HEK293T (cell line): ENCODE measurements around the gene F13A1.

Experiments
- CTCF ChIA-PET: fragments of 350-600 bp; formaldehyde crosslinking; extraction: SDS; loops from one replicate; lab custom pipeline; 2021; ENCODE audit warnings: antibody characterized with exemption, inconsistent platforms; lab: Yijun Ruan, JAX
- POLR2A ChIA-PET: fragments of 350-600 bp; formaldehyde crosslinking; extraction: SDS; loops from one replicate; lab custom pipeline; 2020; ENCODE audit warnings: antibody characterized with exemption, inconsistent platforms; lab: Yijun Ruan, JAX
- DNase-seq: peaks from one replicate; pipeline ENCODE4 v3.0.0; 2012; ENCODE audit warnings: mixed read lengths; ENCODE audit errors: extremely low spot score
- ARNT ChIP-seq: fragments of 450-650 bp; IDR thresholded peaks from 2 replicates; pipeline ENCODE4 v1.6.1; 2017; ENCODE audit warnings: mild to moderate bottlenecking
- BHLHE40 ChIP-seq: fragments of 450-650 bp; IDR thresholded peaks from 2 replicates; pipeline ENCODE4 v1.6.1; 2016; ENCODE audit warnings: mild to moderate bottlenecking, moderate library complexity, borderline replicate concordance
- CTBP1 ChIP-seq: fragments of 450-650 bp; IDR thresholded peaks from 2 replicates; pipeline ENCODE4 v1.6.1; 2016; ENCODE audit warnings: borderline replicate concordance
- ELF4 ChIP-seq: fragments of 450-650 bp; IDR thresholded peaks from 2 replicates; pipeline ENCODE4 v1.6.1; 2017; ENCODE audit warnings: antibody characterized with exemption
- FOXA1 ChIP-seq: fragments of 450-650 bp; IDR thresholded peaks from 2 replicates; pipeline ENCODE4 v1.6.1; 2016; ENCODE audit warnings: mild to moderate bottlenecking
- FOXK2 ChIP-seq: fragments of 450-650 bp; IDR thresholded peaks from 2 replicates; pipeline ENCODE4 v1.6.1; 2016; ENCODE audit warnings: mild to moderate bottlenecking
- FOXM1 ChIP-seq: fragments of 450-650 bp; IDR thresholded peaks from 2 replicates; pipeline ENCODE4 v1.6.1; 2017; ENCODE audit warnings: mild to moderate bottlenecking, borderline replicate concordance
- HDGF ChIP-seq: fragments of 450-650 bp; IDR thresholded peaks from 2 replicates; pipeline ENCODE4 v1.6.1; 2017; ENCODE audit warnings: antibody characterized with exemption, borderline replicate concordance
- L3MBTL2 ChIP-seq: fragments of 450-650 bp; conservative IDR thresholded peaks from 2 replicates; pipeline ENCODE4 v1.6.1; 2016; ENCODE audit warnings: mild to moderate bottlenecking
- LEF1 ChIP-seq: fragments of 450-650 bp; IDR thresholded peaks from 2 replicates; pipeline ENCODE4 v1.6.1; 2017; ENCODE audit warnings: mild to moderate bottlenecking, borderline replicate concordance
- NFRKB ChIP-seq: fragments of 450-650 bp; IDR thresholded peaks from 2 replicates; pipeline ENCODE4 v1.6.1; 2016; ENCODE audit warnings: mild to moderate bottlenecking, moderate library complexity
- PKNOX1 ChIP-seq: fragments of 450-650 bp; IDR thresholded peaks from 2 replicates; pipeline ENCODE4 v1.6.1; 2016
- SP1 ChIP-seq: fragments of 450-650 bp; IDR thresholded peaks from 2 replicates; pipeline ENCODE4 v1.6.1; 2017
- SUZ12 ChIP-seq: fragments of 450-650 bp; IDR thresholded peaks from 2 replicates; pipeline ENCODE4 v1.6.1; 2016; ENCODE audit warnings: mild to moderate bottlenecking
- TARDBP ChIP-seq: fragments of 450-650 bp; IDR thresholded peaks from 2 replicates; pipeline ENCODE4 v1.6.1; 2016
- ZNF384 ChIP-seq: fragments of 450-650 bp; IDR thresholded peaks from 2 replicates; pipeline ENCODE4 v1.6.1; 2016

Gene F13A1

GRCh38 chr6:6256886-6257285 is 63.6 kb downstream of the F13A1 start:
- DNase-seq = no peak
- ChIA-PET CTCF (no interaction called here), POLR2A (no interaction called here)
- TF ChIP-seq NFRKB = no peak
- no peak for TF ChIP-seq SUZ12
- no peak for TF ChIP-seq SP1
- no peak for TF ChIP-seq TARDBP
- no peak for TF ChIP-seq PKNOX1
- no peak for TF ChIP-seq ELF4
- TF ChIP-seq FOXK2 = no peak
- TF ChIP-seq LEF1 = no peak
- TF ChIP-seq FOXA1 = no peak
- no peak for TF ChIP-seq ARNT
- TF ChIP-seq HDGF = no peak
- no peak for TF ChIP-seq BHLHE40

DNA sequence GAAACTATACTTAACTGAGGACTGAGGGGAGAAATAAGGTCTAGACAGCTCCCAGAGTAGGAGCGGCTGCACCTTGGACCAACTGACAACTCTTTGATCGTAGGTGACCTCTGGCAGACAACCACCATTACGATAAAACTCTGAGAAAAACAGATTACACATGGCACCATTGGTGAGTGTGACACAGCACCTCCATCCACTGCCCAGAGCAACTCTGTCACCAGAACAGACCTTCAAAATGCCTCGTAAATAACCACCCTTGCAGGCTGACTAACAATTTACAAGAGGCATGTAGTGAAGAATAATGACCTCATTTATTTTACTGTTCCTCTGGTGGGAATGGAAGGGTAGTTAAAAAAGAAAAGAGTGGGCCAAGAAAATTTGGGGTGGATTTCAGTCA is 64.2 kb downstream of the F13A1 start:
- ChIA-PET POLR2A (no interaction called here), CTCF (no interaction called here)
- TF ChIP-seq ZNF384 (no peak), NFRKB (no peak), TARDBP (no peak), ARNT (no peak), HDGF (no peak), FOXM1 (no peak), LEF1 (no peak), CTBP1 (no peak)
- DNase-seq = no peak

GRCh38 chr6:6251555-6252280 is 68.7 kb downstream of the F13A1 start:
- TF ChIP-seq FOXM1 (no peak), ZNF384 (no peak), LEF1 (no peak), ELF4 (no peak), SP1 (no peak), SUZ12 (no peak), BHLHE40 (no peak), FOXK2 (no peak)
- DNase-seq = no peak
- CTCF ChIA-PET = no interaction called here
- POLR2A ChIA-PET = no interaction called here

- TF ChIP-seq CTBP1 (no peak), HDGF (no peak), SUZ12 (no peak)
- ChIA-PET POLR2A (no interaction called here), CTCF (no interaction called here)
- DNase-seq = no peak
Observed at GRCh38 chr6:6248651-6249050, 71.8 kb downstream of the F13A1 start.

DNA sequence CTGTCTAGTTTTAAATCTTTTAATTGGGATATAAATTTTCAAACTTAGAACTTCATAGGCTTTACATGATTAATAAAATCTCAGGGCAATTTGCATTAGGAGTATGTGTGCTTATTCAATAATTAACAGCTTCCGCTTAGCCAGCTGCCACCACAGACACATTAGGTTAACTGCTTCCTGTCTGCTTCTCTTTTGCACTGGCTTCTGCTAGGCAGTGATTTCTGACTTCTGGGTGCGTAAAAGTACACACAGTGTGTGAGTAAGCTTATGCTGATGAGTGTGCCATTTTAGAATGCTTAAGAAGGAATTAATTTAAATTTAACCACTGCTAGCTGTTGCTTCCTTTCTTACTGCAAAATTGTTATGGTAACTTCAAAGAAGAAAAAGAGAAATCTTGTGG is 73.9 kb downstream of the F13A1 start:
- TF ChIP-seq FOXA1 (no peak), HDGF (no peak), TARDBP (no peak), PKNOX1 (no peak), ELF4 (no peak), CTBP1 (no peak), FOXK2 (no peak)
- POLR2A ChIA-PET = no interaction called here
- CTCF ChIA-PET = interaction anchor here (0.6 kb wide), 2 partner anchors 193 to 485 kb away, joined by 3 to 4 read pairs; no protein-coding TSS in a partner anchor
- DNase-seq = no peak

- ChIA-PET CTCF (no interaction called here), POLR2A (no interaction called here)
- no peak for DNase-seq
- TF ChIP-seq CTBP1 = no peak
- no peak for TF ChIP-seq ZNF384
- TF ChIP-seq HDGF = no peak
- no peak for TF ChIP-seq L3MBTL2
- TF ChIP-seq PKNOX1 = no peak
- TF ChIP-seq NFRKB = no peak
- no peak for TF ChIP-seq FOXM1
- TF ChIP-seq FOXA1 = no peak
Observed at GRCh38 chr6:6244624-6245023, 75.8 kb downstream of the F13A1 start.

DNA sequence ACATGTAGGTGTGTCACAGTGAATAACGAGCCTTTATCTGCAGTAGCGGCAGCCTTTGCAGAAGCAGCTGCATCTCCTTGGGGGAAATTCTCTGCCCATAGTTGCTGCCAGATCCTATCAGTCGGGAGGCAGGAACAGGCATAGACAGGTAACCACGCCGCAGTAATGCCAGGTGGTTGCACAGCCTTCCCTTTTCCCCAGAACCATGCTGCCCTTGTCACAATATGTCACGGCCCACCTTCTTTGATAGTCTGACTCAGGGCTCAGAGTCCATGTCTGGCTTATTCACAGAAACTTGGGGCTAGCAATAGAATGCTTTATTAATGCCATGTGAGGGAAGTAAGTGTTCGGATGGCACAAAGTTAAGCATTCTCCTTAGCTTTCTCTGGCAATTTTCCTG is 76.6 kb downstream of the F13A1 start:
- no peak for TF ChIP-seq ARNT
- TF ChIP-seq LEF1 = no peak
- TF ChIP-seq TARDBP = no peak
- no peak for TF ChIP-seq PKNOX1
- TF ChIP-seq FOXK2 = no peak
- no peak for TF ChIP-seq ELF4
- DNase-seq = no peak
- CTCF ChIA-PET = no interaction called here
- POLR2A ChIA-PET = no interaction called here
